B cell (primary cell): ENCODE results near the gene CELF4. TPM values are rescaled to one million over a fixed set of nuclear protein-coding genes. Genes with fewer than 3 reads are reported as not detected.

ENCODE experiments used
- ATAC-seq: fragments of 200-7000 bp; cut with Tn5 transposase; one replicate; pipeline ENCODE4 v1.10.0; 2021; ENCODE audit warnings: low read depth, mild to moderate bottlenecking, moderate number of reproducible peaks, moderate library complexity
- CTCF ChIA-PET: fragments of 350-600 bp; sonication (Branson Sonifier 250); formaldehyde crosslinking; loops from one replicate; lab custom pipeline; 2021; ENCODE audit warnings: antibody characterized with exemption, inconsistent platforms; lab: Charles Lee
- POLR2A ChIA-PET: fragments of 350-600 bp; sonication (Branson Sonifier 250); formaldehyde crosslinking; loops from one replicate; lab custom pipeline; 2021; ENCODE audit warnings: antibody characterized with exemption; lab: Charles Lee
- DNase-seq: peaks from one replicate; pipeline ENCODE4 v3.0.0; 2013
- H2AFZ ChIP-seq: 2 replicates; pipeline ENCODE4 v1.6.1; 2012; ENCODE audit warnings: mild to moderate bottlenecking, low read depth, low read length; ENCODE audit not compliant: insufficient read depth, poor library complexity, severe bottlenecking
- H3K27ac ChIP-seq, 2 donors: 1 replicate in 1 of 2; 2 replicates in 1 of 2; pipeline ENCODE4 v1.5.1; 2012 to 2013; ENCODE audit warnings: low read length in 2 of 2, mild to moderate bottlenecking in 2 of 2, moderate library complexity in 1 of 2
- H3K27me3 ChIP-seq, 4 experiments: fragments of 200-600 bp in 1 of 4; sonication (generic) in 1 of 4; replicated peaks in 1 of 4; 1 replicate in 2 of 4; 2 replicates in 2 of 4; pipeline versions ENCODE4 v1.6.1 to v1.7.0; 2013 to 2016; ENCODE audit warnings: low read length in 3 of 4, mild to moderate bottlenecking in 2 of 4, mixed read lengths in 1 of 4, moderate library complexity in 1 of 4; ENCODE audit not compliant: insufficient read depth in 4 of 4, control insufficient read depth in 3 of 4; ENCODE audit errors: control extremely low read depth in 1 of 4
- H3K36me3 ChIP-seq, 2 experiments: replicated peaks in 1 of 2; 1 replicate in 1 of 2; 2 replicates in 1 of 2; pipeline versions ENCODE4 v1.6.1 to v1.7.1; 2013; ENCODE audit warnings: low read length in 1 of 2; ENCODE audit not compliant: insufficient read depth in 2 of 2, control insufficient read depth in 1 of 2; ENCODE audit errors: control extremely low read depth in 1 of 2, extremely low read depth in 1 of 2
- H3K4me1 ChIP-seq, 2 donors: fragments of 200-600 bp in 1 of 2; sonication (generic) in 1 of 2; 1 replicate in 1 of 2; 2 replicates in 1 of 2; pipeline versions ENCODE4 v1.5.1 to v1.6.1; 2013 to 2017; ENCODE audit warnings: low read length in 2 of 2; ENCODE audit not compliant: control insufficient read depth in 2 of 2, insufficient read depth in 2 of 2
- H3K4me2 ChIP-seq: replicated peaks from 2 replicates; pipeline ENCODE3; 2012; ENCODE audit warnings: mild to moderate bottlenecking, low read depth, low read length; ENCODE audit not compliant: poor library complexity, severe bottlenecking
- H3K4me3 ChIP-seq, 5 experiments: fragments of 200-600 bp in 1 of 5; sonication (generic) in 1 of 5; 1 replicate in 3 of 5; 2 replicates in 2 of 5; pipeline versions ENCODE4 v1.5.1 to v1.7.0; 2011 to 2016; ENCODE audit warnings: low read length in 4 of 5, mild to moderate bottlenecking in 4 of 5, low read depth in 2 of 5, control low read depth in 1 of 5, moderate library complexity in 1 of 5; ENCODE audit not compliant: insufficient read depth in 1 of 5; ENCODE audit errors: control extremely low read depth in 1 of 5, extremely low read depth in 1 of 5
- H3K79me2 ChIP-seq: fragments of 200-600 bp; sonication (generic); one replicate; pipeline ENCODE4 v1.6.0; 2016; ENCODE audit warnings: low read length; ENCODE audit not compliant: control insufficient read depth, insufficient read depth
- H3K9ac ChIP-seq: fragments of 200-600 bp; sonication (generic); 2 replicates; pipeline ENCODE4 v1.6.1; 2017; ENCODE audit warnings: mild to moderate bottlenecking, low read length, moderate library complexity
- H3K9me3 ChIP-seq, 3 donors: one replicate each; pipeline versions ENCODE4 v1.6.1 to v1.7.1; 2013; ENCODE audit warnings: low read length in 2 of 3; ENCODE audit not compliant: control insufficient read depth in 2 of 3, insufficient read depth in 1 of 3; ENCODE audit errors: control extremely low read depth in 1 of 3
- H4K20me1 ChIP-seq: 2 replicates; pipeline ENCODE4 v1.6.0; 2012; ENCODE audit warnings: mild to moderate bottlenecking, low read length; ENCODE audit not compliant: insufficient read depth, control insufficient read depth, poor library complexity, severe bottlenecking
- H3K27ac Mint-ChIP-seq: one replicate; pipeline ENCODE4 v1.8.0; 2021; ENCODE audit warnings: mixed read lengths
- H3K27me3 Mint-ChIP-seq: one replicate; pipeline ENCODE4 v1.8.0; 2021; ENCODE audit warnings: mixed read lengths
- H3K4me1 Mint-ChIP-seq: one replicate; pipeline ENCODE4 v1.8.0; 2021; ENCODE audit warnings: mixed read lengths
- H3K4me3 Mint-ChIP-seq: one replicate; pipeline ENCODE4 v1.8.0; 2021; ENCODE audit warnings: mixed read lengths
- H3K9me3 Mint-ChIP-seq: one replicate; pipeline ENCODE4 v1.8.0; 2022; ENCODE audit warnings: mixed read lengths; ENCODE audit not compliant: insufficient read depth
- CTCF ChIP-seq: fragments of 200-600 bp; IDR thresholded peaks from one replicate; pipeline ENCODE4 v1.8.0; 2022; ENCODE audit warnings: antibody characterized with exemption, mild to moderate bottlenecking
- EZH2 ChIP-seq: IDR thresholded peaks from 2 replicates; pipeline ENCODE4 v1.6.1; 2012; ENCODE audit warnings: borderline replicate concordance, low read depth, mild to moderate bottlenecking, moderate library complexity, low read length; ENCODE audit not compliant: insufficient read depth, poor library complexity, severe bottlenecking
- WGBS: methylation state at CpG from one replicate; pipeline ENCODE4 v1.1.5; 2013; ENCODE audit warnings: missing lambda C conversion rate; ENCODE audit not compliant: insufficient coverage; 5-methylcytosine and 5-hydroxymethylcytosine counted together
- intact Hi-C: fragments of 100-400 bp; cut with micrococcal nuclease; formaldehyde crosslinking; loops from one replicate; pipeline ENCODE4 v1.10.0; 2022
- polyA plus RNA-seq: library from polyadenylated mRNA; depleted of rRNA; stranded (reverse); fragments of >200 nt; gene quantifications from 2 replicates; pipeline ENCODE4 v1.2.3, GENCODE V29; 2012
- total RNA-seq, 2 donors: library from RNA; stranded (reverse); fragments of 120-200 nt in 1 of 2; gene quantifications; 1 replicate in 1 of 2; 2 replicates in 1 of 2; pipeline versions ENCODE4 v1.2.3 to v1.2.4, GENCODE V29; 2013 to 2022

Gene CELF4
- total and polyA plus RNA-seq, 2 donors (not counting 1 experiment from before 2014, with no cell fraction given): not detected

GRCh38 chr18:37419866-37420265, 145.7 kb downstream of the CELF4 start:
- Histone ChIP-seq H4K20me1 (no peaks in the 10 kb centered on the region), H3K79me2 (no peaks in the 10 kb centered on the region), H3K4me3 (no peak overlapping the region), H3K4me2 (no peak overlapping the region), H3K9me3 (peaks cover 0 to 8% (median 0%) of the 10 kb centered on the region in 3 donors), H3K9ac (no peak overlapping the region), H3K27ac (no peak overlapping the region), H3K4me1 (no peaks in the 10 kb centered on the region), H3K36me3 (no peaks in the 10 kb centered on the region), H3K27me3 (peaks cover 0 to 3% (median 0%) of the 10 kb centered on the region in 4 experiments), H2AFZ (no peak overlapping the region)
- DNase-seq: no peak
- H3K9me3 Mint-ChIP-seq: no peaks in the 10 kb centered on the region
- intact Hi-C loops: no loop called here
- POLR2A ChIA-PET: no interaction called here
- no peak for TF ChIP-seq EZH2
- H3K27me3 Mint-ChIP-seq: peaks cover 13% of the 10 kb centered on the region
- 88% methylated on average over 7 of the region's 7 CpGs for WGBS
- CTCF ChIA-PET: no interaction called here
- no peak for ATAC-seq
- no peak overlapping the region for H3K27ac Mint-ChIP-seq
- no peaks in the 10 kb centered on the region for H3K4me1 Mint-ChIP-seq
- H3K4me3 Mint-ChIP-seq: no peak overlapping the region

GRCh38 chr18:37419315-37419714, 146.3 kb downstream of the CELF4 start:
- intact Hi-C loops: no loop called here
- ChIA-PET POLR2A (no interaction called here), CTCF (no interaction called here)
- no peak overlapping the region for H3K4me2 ChIP-seq
- DNase-seq (no peak), ATAC-seq (no peak)
- 86% methylated on average over 7 of the region's 7 CpGs for whole genome bisulfite sequencing
- H3K4me3 ChIP-seq: no peak overlapping the region
- H2AFZ ChIP-seq: no peak overlapping the region
- no peak overlapping the region for H3K9ac ChIP-seq
- peaks cover 0 to 8% (median 0%) of the 10 kb centered on the region in 3 donors for H3K9me3 ChIP-seq
- H3K79me2 ChIP-seq: no peaks in the 10 kb centered on the region
- Mint-ChIP-seq H3K27ac (no peak overlapping the region), H3K27me3 (peaks cover 13% of the 10 kb centered on the region), H3K4me3 (no peak overlapping the region), H3K9me3 (no peaks in the 10 kb centered on the region), H3K4me1 (no peaks in the 10 kb centered on the region)
- no peaks in the 10 kb centered on the region for H4K20me1 ChIP-seq
- H3K4me1 ChIP-seq: no peaks in the 10 kb centered on the region
- H3K27ac ChIP-seq: no peak overlapping the region
- TF ChIP-seq EZH2 (no peak), CTCF (no peak)
- H3K27me3 ChIP-seq: peaks cover 0 to 3% (median 0%) of the 10 kb centered on the region in 4 experiments
- H3K36me3 ChIP-seq: no peaks in the 10 kb centered on the region
